Endometrium (tissue), 2 donors: ENCODE measurements around the gene CLEC2D.
A peak's percentile ranks its signal among the peaks of the same experiment; 100 is the strongest.
"Not testable (repeated sequence)": the region's sequence is repeated elsewhere in the genome, so short reads cannot be mapped to it uniquely, and the experiment has no call there.

Source experiments
- FAIRE-seq: peaks from 2 replicates; lab custom pipeline; 2012; peaks lifted over from hg19 to GRCh38; lab: Jason Lieb, UNC
- donor health status: control.
- donor health status: control.

The CLEC2D gene

DNA sequence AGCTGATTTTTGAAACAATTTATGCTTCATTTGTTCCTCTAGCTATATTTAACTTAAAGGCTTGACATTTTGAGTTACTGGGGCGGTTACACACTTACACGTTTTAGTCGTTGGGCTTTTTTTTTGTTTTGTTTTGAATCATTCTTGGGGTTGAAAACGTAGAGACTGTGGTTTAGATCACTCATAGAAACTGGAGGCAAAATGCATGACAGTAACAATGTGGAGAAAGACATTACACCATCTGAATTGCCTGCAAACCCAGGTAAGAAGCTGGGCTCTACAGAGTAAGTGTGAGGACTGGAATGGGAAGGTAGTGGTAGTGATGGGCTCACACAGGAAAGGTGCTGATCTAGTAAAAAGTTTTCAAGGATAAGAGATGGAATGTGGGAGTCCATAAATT, at the start of gene CLEC2D:
Gene CLEC2D, plus strand, starts transcription at position 180 of the 400 bp plus-strand sequence. Its CDS starts 22 bp downstream, at position 202.
- no peak for FAIRE-seq

DNA sequence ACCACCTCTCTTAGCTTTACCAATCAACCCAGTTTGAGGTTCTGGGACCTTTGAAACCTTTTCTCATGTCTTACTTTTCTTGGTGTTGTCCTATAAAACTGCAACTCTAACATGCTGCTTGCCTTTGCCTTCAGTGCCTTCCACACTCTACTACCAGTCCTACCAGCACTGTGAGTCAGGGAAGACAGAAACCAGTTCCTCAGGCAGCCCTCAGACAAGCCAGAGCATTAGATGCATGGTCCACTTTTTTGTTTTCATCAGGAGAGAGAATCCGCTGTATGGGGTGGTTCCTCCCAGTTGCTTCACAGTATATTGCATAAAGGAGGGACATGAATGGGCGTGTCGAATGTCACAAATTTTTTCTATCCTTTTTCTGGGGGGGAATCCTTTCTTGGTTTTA, 44.5 kb upstream of the CLEC2D start:
- FAIRE-seq, result no peak

- no peak for FAIRE-seq
Measured at GRCh38 chr12:9626291-9626690, 43.2 kb upstream of the CLEC2D start.

- no peak for FAIRE-seq
Measured at GRCh38 chr12:9626821-9627220, 42.7 kb upstream of the CLEC2D start.

DNA sequence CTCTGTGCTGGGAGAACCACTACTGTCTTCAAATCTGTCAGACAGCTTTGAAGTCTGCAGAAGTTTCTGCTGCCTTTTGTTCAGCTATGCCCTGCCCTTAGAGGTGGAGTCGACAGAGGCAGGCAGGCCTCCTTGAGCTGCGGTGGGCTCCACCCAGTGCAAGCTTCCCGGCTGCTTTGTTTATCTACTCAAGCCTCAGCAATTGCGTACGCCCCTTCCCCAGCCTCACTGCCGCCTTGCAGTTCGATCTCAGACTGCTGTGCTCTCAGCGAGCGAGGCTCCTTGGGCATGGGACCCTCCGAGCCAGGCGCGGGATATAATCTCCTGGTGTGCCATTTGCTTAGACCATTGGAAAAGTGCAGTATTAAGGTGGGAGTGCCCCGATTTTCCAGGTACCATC, 36.7 kb upstream of the CLEC2D start:
- FAIRE-seq, result no peak

DNA sequence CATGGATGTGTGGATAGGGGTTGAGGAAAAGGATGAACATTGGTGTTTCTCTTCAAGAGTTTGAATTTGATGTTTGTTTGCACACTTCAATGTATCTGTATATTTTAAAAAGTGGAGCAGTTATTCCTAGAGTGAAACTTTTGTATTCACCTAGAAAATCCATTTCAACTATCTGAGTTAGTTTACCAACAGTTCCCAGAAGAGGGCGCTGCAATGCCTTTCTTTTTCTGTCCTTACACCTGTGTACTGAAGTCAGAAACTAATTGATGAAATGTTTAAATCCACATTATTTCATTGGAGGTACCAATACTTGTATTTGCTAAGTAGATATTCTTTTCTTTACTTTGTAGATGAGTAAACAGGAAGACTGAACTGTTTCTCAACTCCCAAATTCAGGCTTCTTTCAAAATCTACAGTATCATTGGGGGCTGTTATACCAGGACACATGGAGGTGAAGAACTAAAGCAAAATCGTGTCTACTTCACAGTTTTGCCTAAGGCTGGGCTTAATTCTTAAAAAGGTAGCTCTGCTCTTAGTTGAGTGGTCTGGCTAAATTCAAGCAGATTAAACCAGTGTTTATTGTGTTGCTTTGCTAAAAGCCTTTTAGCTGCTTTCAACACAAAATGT, 35.2 kb upstream of the CLEC2D start:
- peak; percentile 15 for FAIRE-seq

DNA sequence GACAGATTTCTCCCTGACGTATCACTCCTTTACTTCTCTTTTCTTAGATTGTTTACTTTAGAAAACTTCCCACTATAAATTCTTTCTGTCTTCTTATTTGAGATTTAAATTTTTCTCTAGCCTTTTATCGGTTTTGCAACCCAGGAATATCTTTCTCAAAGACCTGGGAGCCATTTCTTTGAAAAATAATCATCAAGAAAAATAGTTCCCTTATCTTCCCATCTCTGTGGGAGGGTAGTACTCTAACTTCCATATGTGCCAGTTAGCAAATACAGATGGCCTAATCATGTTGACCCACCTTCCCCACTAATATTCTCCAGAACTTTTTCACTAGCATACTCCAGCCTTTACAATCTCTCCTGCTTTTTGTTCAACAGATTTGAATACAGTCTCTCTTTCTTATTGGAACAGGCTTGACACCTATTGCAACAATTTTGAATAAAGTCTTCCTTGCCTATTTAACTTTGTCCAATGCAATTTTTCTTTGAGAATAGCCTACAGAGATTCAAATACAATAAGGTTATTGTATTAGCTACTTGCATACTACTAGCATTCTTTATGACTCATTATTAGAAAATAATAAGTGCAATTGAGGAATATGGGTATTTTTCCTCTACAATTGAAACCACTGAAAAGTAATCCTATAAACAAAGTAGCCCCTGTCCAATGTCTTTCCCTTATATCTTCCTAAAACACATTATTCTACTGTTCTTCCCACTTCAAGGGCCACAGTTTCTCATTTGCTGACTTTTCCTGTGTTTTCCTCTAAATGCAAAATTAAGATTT, 34.4 kb upstream of the CLEC2D start:
- FAIRE-seq, result no peak

GRCh38 chr12:9636150-9636850, 33.2 kb upstream of the CLEC2D start:
- FAIRE-seq, result no peak

- FAIRE-seq, result no peak
Measured at GRCh38 chr12:9636851-9637206, 32.7 kb upstream of the CLEC2D start.

GRCh38 chr12:9640024-9640423, 29.5 kb upstream of the CLEC2D start:
- no peak for FAIRE-seq

DNA sequence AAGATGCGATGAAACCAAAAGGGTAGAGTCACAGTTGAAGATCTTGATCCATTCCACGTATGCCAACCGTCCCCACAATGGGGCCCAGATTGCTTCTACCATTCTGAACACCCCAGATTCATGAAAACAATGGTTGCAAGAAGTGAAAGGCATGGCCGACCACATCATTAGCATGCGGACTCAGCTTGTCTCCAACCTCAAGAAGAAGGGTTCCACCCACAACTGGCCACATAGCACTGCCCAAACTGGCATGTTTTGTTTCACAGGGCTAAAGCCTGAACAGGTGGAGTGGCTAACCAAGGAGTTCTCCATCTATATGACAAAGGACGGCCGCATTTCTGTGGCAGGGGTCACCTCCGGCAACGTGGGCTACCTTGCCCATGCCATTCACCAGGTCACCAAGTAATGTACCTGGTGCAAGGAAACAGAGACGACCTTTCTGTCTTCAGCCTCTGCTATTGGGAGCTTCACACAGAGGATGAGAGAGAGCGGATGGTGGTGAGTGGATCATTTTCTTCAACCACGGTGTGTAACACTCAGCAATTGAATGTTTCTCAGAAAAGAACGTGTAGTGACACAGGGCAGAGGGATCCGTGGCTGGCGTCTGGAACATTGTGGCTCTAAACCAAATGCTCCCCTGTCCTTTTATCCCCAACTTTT, 26.8 kb upstream of the CLEC2D start:
- no peak for FAIRE-seq

DNA sequence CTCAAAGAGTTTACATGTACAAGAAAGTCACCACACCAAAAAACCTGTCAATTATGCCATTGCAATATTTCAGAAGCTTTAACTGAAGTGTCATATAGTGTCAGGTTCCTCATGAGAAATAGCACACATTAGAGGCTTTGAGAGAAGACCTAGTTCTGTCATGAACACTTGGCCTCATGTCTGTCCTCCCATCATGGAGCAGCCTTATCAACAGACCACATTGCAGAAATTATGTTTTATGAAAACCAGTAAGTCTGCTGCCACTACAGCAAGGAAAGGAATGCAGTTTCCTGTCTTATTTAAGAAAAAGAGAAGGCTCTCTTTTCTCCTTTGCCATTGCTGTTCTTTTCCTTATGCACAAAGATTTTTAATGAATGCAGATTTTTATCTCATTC, 26.2 kb upstream of the CLEC2D start:
- FAIRE-seq, result no peak

- not testable (repeated sequence) for FAIRE-seq
Measured at GRCh38 chr12:9644985-9645551, 24.4 kb upstream of the CLEC2D start.

- no peak for FAIRE-seq
Measured at GRCh38 chr12:9646794-9647781, 22.4 kb upstream of the CLEC2D start.

- no peak for FAIRE-seq
Measured at GRCh38 chr12:9647825-9648700, 21.4 kb upstream of the CLEC2D start.

DNA sequence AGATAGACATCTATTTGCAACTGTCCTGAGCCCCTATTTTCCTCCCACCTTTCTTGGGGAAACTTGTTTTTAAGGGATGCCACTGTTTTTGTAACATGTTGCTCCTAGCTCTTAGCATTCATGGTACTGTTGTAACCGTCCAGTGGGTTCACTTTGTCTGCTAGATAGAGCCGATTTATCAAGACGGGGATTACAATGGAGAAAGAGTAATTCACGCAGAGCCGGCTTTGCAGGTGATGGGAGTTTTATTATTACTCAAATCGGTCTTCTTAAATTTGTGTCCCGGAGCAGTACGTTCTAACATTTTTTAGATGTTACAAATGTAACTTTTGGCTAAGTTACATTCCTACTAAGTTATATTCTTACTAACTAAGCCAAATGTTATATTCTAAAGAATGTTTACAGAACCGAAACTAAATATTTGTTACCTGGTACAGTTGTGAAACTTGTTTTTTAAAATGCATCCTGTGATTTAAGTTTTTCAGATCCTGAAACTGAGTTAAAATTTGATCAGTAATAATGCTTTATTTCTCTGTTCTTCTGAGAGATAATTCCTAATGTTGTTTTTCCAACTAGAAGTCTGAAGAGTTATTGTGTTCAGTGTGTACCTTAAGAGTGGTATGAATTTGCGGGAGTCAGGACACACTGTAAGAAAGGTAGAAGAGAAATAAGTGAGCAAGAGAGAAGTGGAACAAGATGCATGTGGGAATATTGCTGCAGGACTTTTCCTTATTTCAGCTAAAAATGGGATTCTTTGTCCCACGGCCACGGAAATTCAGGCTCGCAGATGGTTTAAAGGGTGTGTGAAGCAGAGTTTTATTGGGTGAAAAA, 20.6 kb upstream of the CLEC2D start:
- peak; percentile 8 for FAIRE-seq

DNA sequence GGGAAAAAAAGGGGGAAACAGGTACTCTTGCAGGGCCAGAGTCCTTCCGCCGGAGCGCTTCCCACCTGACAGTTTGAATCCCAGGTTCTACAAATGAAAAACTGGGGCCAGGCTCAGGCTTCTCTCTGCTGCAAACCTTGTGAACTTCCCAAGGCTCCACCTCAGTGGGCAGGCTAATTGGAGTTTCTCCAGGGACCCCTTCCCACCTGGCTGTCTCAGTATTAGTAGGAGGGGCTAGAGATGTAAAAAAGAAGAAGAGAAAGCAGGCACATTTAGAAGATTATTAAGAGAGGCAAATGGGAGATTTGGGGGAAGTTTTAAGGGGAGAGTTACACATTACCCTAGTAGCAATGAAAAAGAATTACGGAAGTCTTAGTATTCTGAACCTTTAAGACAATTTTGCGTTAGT, 20.0 kb upstream of the CLEC2D start:
- no peak for FAIRE-seq

GRCh38 chr12:9650151-9650576, 19.3 kb upstream of the CLEC2D start:
- no peak for FAIRE-seq

- FAIRE-seq, result no peak
Measured at GRCh38 chr12:9651265-9651729, 18.2 kb upstream of the CLEC2D start.
